ENCODE measurements around the gene UNC13B. TPM values are rescaled to one million over a fixed set of nuclear protein-coding genes. Genes with fewer than 3 reads are reported as not detected.

UNC13B gene
- total RNA-seq, 1 donor from 2014 or later: 31.0 TPM

- no peak for DNase-seq (ENCODE audit: low spot score in 2 of 2, unreplicated experiment in 2 of 2)
- no peak overlapping the region for H3K4me3 Mint-ChIP-seq
- H3K27me3 Mint-ChIP-seq (ENCODE audit: low read depth): no peaks in the 10 kb centered on the region
- H3K9me3 Mint-ChIP-seq: peaks cover 10% of the 10 kb centered on the region
- TF ChIP-seq CTCF (IDR thresholded peaks at IDR 0.05; ENCODE audit: unreplicated experiment): no peak
- H3K36me3 Mint-ChIP-seq: peaks cover 2% of the 10 kb centered on the region
- no peak overlapping the region for H3K27ac Mint-ChIP-seq
- H3K4me1 Mint-ChIP-seq: peaks cover 16% of the 10 kb centered on the region
Measured at GRCh38 chr9:35287987-35288632, 126.3 kb downstream of the UNC13B start.

GRCh38 chr9:35288778-35289177, 127.0 kb downstream of the UNC13B start:
- Mint-ChIP-seq H3K36me3 (peaks cover 2% of the 10 kb centered on the region), H3K27me3 (ENCODE audit: low read depth) (no peaks in the 10 kb centered on the region), H3K4me1 (peaks cover 16% of the 10 kb centered on the region), H3K4me3 (no peak overlapping the region), H3K27ac (no peak overlapping the region), H3K9me3 (peaks cover 10% of the 10 kb centered on the region)
- no peak for TF ChIP-seq CTCF (IDR thresholded peaks at IDR 0.05; ENCODE audit: unreplicated experiment)
- DNase-seq (ENCODE audit: low spot score in 2 of 2, unreplicated experiment in 2 of 2): no peak

- Mint-ChIP-seq H3K27ac (no peak overlapping the region), H3K36me3 (no peaks in the 10 kb centered on the region)
Measured at GRCh38 chr9:35293376-35293964, 131.7 kb downstream of the UNC13B start.

GRCh38 chr9:35294066-35294465, 132.3 kb downstream of the UNC13B start:
- DNase-seq (ENCODE audit: low spot score in 2 of 2, unreplicated experiment in 2 of 2): no peak
- H3K36me3 Mint-ChIP-seq: no peaks in the 10 kb centered on the region
- no peaks in the 10 kb centered on the region for H3K27me3 Mint-ChIP-seq (ENCODE audit: low read depth)
- no peaks in the 10 kb centered on the region for H3K9me3 Mint-ChIP-seq
- H3K4me1 Mint-ChIP-seq: peaks cover 4% of the 10 kb centered on the region
- no peak overlapping the region for H3K4me3 Mint-ChIP-seq
- TF ChIP-seq CTCF (IDR thresholded peaks at IDR 0.05; ENCODE audit: unreplicated experiment): no peak
- H3K27ac Mint-ChIP-seq: no peak overlapping the region

More at GRCh38 chr9:35293376-35293964, 131.7 kb downstream of the UNC13B start:
- DNase-seq (ENCODE audit: low spot score in 2 of 2, unreplicated experiment in 2 of 2): no peak
- peaks cover 5% of the 10 kb centered on the region for H3K4me1 Mint-ChIP-seq
- H3K9me3 Mint-ChIP-seq: no peaks in the 10 kb centered on the region
- H3K4me3 Mint-ChIP-seq: no peak overlapping the region
- no peaks in the 10 kb centered on the region for H3K27me3 Mint-ChIP-seq (ENCODE audit: low read depth)
- TF ChIP-seq CTCF (IDR thresholded peaks at IDR 0.05; ENCODE audit: unreplicated experiment): no peak

- no peak overlapping the region for H3K4me3 Mint-ChIP-seq
- no peaks in the 10 kb centered on the region for H3K27me3 Mint-ChIP-seq (ENCODE audit: low read depth)
- no peak for TF ChIP-seq CTCF (IDR thresholded peaks at IDR 0.05; ENCODE audit: unreplicated experiment)
- DNase-seq (ENCODE audit: low spot score in 2 of 2, unreplicated experiment in 2 of 2): no peak
- H3K9me3 Mint-ChIP-seq: no peaks in the 10 kb centered on the region
- H3K4me1 Mint-ChIP-seq: peaks cover 4% of the 10 kb centered on the region
- H3K27ac Mint-ChIP-seq: no peak overlapping the region
- no peaks in the 10 kb centered on the region for H3K36me3 Mint-ChIP-seq
Measured at GRCh38 chr9:35294556-35294955, 132.7 kb downstream of the UNC13B start.

All from mesothelial cell of epicardium (in vitro differentiated cells).